HepG2 (cell line): Measurements from ENCODE around the gene PRPF38A.

Source experiments
- ATF7-NPFF ChIP-seq: sonication (generic); formaldehyde crosslinking; IDR thresholded peaks from 2 replicates; pipeline ENCODE4 v1.8.1; 2023; ENCODE audit warnings: mild to moderate bottlenecking, low read depth, missing genetic modification reagents, moderate library complexity
- EEA1 ChIP-seq: sonication (generic); formaldehyde crosslinking; IDR thresholded peaks from 2 replicates; pipeline ENCODE4 v1.5.1; 2020; ENCODE audit warnings: mild to moderate bottlenecking, missing genetic modification reagents, borderline replicate concordance
- IRF2 ChIP-seq: IDR thresholded peaks from 2 replicates; pipeline ENCODE4 v1.6.1; 2018; ENCODE audit warnings: missing genetic modification reagents, missing compliant biosample characterization
- KAT7 ChIP-seq: IDR thresholded peaks from 2 replicates; pipeline ENCODE4 v1.6.1; 2018; ENCODE audit warnings: borderline replicate concordance, missing compliant biosample characterization
- MAFF ChIP-seq: IDR thresholded peaks from 2 replicates; pipeline ENCODE4 v1.6.1; 2011; ENCODE audit warnings: low read depth, low read length, improper control_type of control experiment
- MTF1 ChIP-seq: sonication (generic); formaldehyde crosslinking; IDR thresholded peaks from 2 replicates; pipeline ENCODE4 v1.5.0; 2020; ENCODE audit warnings: missing genetic modification reagents
- SP140L ChIP-seq: sonication (generic); formaldehyde crosslinking; IDR thresholded peaks from 2 replicates; pipeline ENCODE4 v1.4.0; 2020; ENCODE audit warnings: missing genetic modification reagents, borderline replicate concordance
- ZNF274 ChIP-seq: sonication (generic); formaldehyde crosslinking; IDR thresholded peaks from 2 replicates; pipeline ENCODE4 v1.5.1; 2020; ENCODE audit warnings: mild to moderate bottlenecking, missing genetic modification reagents
- ZNF33B ChIP-seq: sonication (generic); formaldehyde crosslinking; IDR thresholded peaks from 2 replicates; pipeline ENCODE4 v1.5.1; 2020; ENCODE audit warnings: mild to moderate bottlenecking, missing genetic modification reagents
- TF ChIP-seq, protein P1 (sequence below): sonication (generic); formaldehyde crosslinking; IDR thresholded peaks from 2 replicates; pipeline ENCODE4 v1.5.0; 2020; ENCODE audit warnings: missing genetic modification reagents
- TF ChIP-seq, protein P2 (sequence below): IDR thresholded peaks from 2 replicates; pipeline ENCODE4 v1.6.1; 2012; ENCODE audit warnings: inconsistent platforms
- TF ChIP-seq, protein P3 (sequence below): sonication (generic); formaldehyde crosslinking; IDR thresholded peaks from 2 replicates; pipeline ENCODE4 v1.5.0; 2020; ENCODE audit warnings: mild to moderate bottlenecking, missing genetic modification reagents, moderate library complexity

GRCh38 chr1:52368383-52369172 is 35.8 kb upstream of the PRPF38A start:
- no peak for TF ChIP-seq SP140L (CRISPR knock-in tag)
- TF ChIP-seq MAFF, result no peak
- peak; percentile 41; the same call in 1 of the 2 replicates for TF ChIP-seq IRF2 (CRISPR knock-in tag)
- 0 out of 2 replicates have a peak, but pooled peaks have one; percentile 48 for TF ChIP-seq EEA1 (CRISPR knock-in tag)
- no peak for TF ChIP-seq ZNF274 (CRISPR knock-in tag)
- 0 out of 2 replicates have a peak, but pooled peaks have one; percentile 23 for TF ChIP-seq KAT7 (CRISPR knock-in tag)
- TF ChIP-seq, protein P1, sequence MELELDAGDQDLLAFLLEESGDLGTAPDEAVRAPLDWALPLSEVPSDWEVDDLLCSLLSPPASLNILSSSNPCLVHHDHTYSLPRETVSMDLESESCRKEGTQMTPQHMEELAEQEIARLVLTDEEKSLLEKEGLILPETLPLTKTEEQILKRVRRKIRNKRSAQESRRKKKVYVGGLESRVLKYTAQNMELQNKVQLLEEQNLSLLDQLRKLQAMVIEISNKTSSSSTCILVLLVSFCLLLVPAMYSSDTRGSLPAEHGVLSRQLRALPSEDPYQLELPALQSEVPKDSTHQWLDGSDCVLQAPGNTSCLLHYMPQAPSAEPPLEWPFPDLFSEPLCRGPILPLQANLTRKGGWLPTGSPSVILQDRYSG (CRISPR knock-in tag), result no peak
- TF ChIP-seq, protein P2, sequence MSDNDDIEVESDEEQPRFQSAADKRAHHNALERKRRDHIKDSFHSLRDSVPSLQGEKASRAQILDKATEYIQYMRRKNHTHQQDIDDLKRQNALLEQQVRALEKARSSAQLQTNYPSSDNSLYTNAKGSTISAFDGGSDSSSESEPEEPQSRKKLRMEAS, result peak; percentile 49
- TF ChIP-seq, protein P3, sequence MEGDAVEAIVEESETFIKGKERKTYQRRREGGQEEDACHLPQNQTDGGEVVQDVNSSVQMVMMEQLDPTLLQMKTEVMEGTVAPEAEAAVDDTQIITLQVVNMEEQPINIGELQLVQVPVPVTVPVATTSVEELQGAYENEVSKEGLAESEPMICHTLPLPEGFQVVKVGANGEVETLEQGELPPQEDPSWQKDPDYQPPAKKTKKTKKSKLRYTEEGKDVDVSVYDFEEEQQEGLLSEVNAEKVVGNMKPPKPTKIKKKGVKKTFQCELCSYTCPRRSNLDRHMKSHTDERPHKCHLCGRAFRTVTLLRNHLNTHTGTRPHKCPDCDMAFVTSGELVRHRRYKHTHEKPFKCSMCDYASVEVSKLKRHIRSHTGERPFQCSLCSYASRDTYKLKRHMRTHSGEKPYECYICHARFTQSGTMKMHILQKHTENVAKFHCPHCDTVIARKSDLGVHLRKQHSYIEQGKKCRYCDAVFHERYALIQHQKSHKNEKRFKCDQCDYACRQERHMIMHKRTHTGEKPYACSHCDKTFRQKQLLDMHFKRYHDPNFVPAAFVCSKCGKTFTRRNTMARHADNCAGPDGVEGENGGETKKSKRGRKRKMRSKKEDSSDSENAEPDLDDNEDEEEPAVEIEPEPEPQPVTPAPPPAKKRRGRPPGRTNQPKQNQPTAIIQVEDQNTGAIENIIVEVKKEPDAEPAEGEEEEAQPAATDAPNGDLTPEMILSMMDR (CRISPR knock-in tag), result peak; percentile 62
- TF ChIP-seq ATF7-NPFF (CRISPR knock-in tag), result no peak
- no peak for TF ChIP-seq MTF1 (CRISPR knock-in tag)
- TF ChIP-seq ZNF33B (CRISPR knock-in tag), result no peak
